GM21381 (cell line): ENCODE results near the gene GALNT2.

Source experiments
- ATAC-seq: cut with Tn5 transposase; IDR thresholded peaks from one replicate; pipeline ENCODE4 v1.9.1; 2021; ENCODE audit warnings: mild to moderate bottlenecking, moderate library complexity; ENCODE audit not compliant: unreplicated experiment

Gene GALNT2

DNA sequence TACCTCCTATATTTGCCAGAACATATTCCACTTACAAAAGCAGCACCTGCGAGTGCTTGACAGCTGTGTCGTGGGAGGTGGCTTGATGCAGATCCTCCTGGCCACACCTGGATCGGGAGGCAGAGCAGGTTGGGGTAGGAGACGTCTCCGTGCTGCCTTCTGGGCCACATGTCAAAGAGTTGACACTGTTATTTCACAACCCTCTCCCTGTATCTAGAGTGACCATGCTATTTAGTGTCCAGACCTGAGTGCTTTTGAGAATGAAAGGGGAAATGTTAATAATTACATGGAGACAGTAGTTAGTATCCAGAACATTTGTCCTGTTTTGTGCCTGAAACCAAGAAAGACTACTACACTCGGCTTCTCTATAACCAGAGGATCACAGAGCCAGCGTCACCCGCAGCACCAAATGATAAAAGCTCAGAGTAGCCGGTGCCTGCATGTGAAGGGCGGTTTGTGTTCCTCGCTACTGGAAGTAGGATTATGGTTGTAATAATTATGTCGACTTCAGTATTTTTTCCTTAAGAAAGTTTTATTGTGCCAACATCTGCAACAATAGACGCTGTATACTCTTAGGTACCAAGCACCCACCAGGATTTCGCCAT, 77.1 kb downstream of the GALNT2 start:
- no peak for ATAC-seq

- no peak for ATAC-seq
These were observed 77.9 kb downstream of the GALNT2 start for GRCh38 chr1:230144758-230145504.

- ATAC-seq, result no peak
These were observed 78.5 kb downstream of the GALNT2 start for GRCh38 chr1:230145505-230145899.

- no peak for ATAC-seq
These were observed 79.0 kb downstream of the GALNT2 start for GRCh38 chr1:230145953-230146476.

- ATAC-seq, result no peak
These were observed 79.7 kb downstream of the GALNT2 start for GRCh38 chr1:230146709-230147108.

DNA sequence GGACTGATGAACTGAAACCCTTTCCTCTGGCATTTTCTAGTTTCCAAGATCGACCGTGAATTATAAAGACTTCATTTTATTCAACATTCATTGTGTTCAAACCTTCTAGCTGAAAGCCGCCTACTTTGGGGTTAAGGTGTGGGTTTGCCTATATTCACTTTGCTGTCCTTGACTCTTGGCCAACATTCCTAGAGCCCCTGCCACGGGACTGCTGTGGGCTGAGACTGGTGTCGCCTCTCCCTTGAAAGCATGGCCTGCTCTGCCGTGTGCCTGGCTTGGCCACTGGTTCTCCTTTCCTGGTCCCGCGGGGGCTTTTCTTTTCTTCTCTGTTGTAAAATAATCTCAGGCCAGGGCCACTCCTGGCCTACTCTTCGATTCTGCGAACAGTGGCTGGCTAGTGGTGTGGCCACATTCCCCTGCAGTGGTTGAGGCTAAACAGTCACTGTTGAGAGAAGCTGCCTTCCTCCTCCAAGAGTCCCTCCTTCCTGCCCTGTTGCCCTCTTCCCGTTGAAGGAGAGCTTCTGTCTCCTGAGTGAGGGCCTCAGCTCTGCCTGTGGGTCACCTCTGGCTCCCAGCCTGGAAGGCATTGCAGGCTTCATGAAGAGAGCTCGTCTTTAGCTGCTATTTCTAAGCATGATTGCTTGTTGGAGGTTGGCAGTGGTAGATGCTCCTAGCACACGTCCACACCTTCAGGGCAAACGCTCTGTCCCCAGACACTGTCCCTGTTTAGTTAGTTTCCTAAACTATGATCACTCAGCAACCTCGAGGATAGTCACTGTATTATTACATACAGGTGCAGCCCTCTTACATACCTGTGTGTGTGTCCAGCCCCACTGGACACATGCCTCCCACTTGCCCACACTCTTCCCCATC, 80.5 kb downstream of the GALNT2 start:
- ATAC-seq, result no peak

GRCh38 chr1:230148126-230148652, 81.2 kb downstream of the GALNT2 start:
- ATAC-seq, result no peak

GRCh38 chr1:230148768-230149469, 81.9 kb downstream of the GALNT2 start:
- no peak for ATAC-seq

GRCh38 chr1:230149751-230150584, 82.9 kb downstream of the GALNT2 start:
- peak; percentile 63 for ATAC-seq

GRCh38 chr1:230150615-230151014, 83.6 kb downstream of the GALNT2 start:
- no peak for ATAC-seq

- no peak for ATAC-seq
These were observed 85.0 kb downstream of the GALNT2 start for GRCh38 chr1:230151924-230152468.

GRCh38 chr1:230152999-230153398, 86.0 kb downstream of the GALNT2 start:
- no peak for ATAC-seq

- ATAC-seq, result no peak
These were observed 86.7 kb downstream of the GALNT2 start for GRCh38 chr1:230153641-230154296.

GRCh38 chr1:230155021-230155420, 88.0 kb downstream of the GALNT2 start:
- no peak for ATAC-seq

DNA sequence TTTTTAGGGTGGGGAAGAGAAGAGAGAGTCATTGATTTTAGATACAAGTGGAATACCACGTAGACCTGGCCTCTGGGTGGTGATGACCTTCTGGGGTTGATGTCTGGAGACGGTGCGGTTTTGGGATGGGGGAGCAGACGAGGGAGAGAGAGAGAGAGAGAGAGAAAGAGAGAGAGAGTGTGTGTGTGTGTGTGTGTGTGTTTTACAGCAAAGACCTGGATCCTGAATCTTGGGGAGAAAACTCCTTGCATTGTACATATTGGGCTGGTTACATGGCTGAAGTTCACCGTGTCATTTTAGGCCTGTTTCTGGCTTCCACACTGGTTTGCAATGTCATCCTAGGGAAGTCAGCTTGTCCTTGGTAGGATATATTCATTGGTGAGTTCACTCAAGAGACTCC, 89.0 kb downstream of the GALNT2 start:
- ATAC-seq, result no peak

- ATAC-seq, result no peak
These were observed 89.5 kb downstream of the GALNT2 start for GRCh38 chr1:230156536-230156935.

GRCh38 chr1:230157420-230158390, 90.7 kb downstream of the GALNT2 start:
- no peak for ATAC-seq
